ENCODE measurements around the gene DGKE. TPM values are rescaled to one million over a fixed set of nuclear protein-coding genes. Genes with fewer than 3 reads are reported as not detected.

The DGKE gene
- total RNA-seq, result 8.2 and 11.8 TPM in 2 replicates

GRCh38 chr17:56833809-56834379 lies at the start of gene DGKE, which contains the start of gene C17orf67:
Gene DGKE (plus strand): TSS chr17:56834151. CDS start chr17:56834796, 645 bp downstream.
Gene C17orf67 (minus strand): TSS chr17:56833920. CDS start chr17:56815810, 18,110 bp downstream.

GRCh38 chr17:56913867-56914580 lies 80.1 kb downstream of the DGKE start, which contains the start of gene TRIM25:
Gene TRIM25 (minus strand): TSS chr17:56914049. CDS start chr17:56913988, 61 bp downstream.

Other genes starting within 250 kb of the DGKE start
- gene NOG, start 240.5 kb upstream of the DGKE start, total RNA-seq, result 3.2 and 4.4 TPM in 2 replicates
- 1.0 and 1.2 TPM in 2 replicates for gene C17orf67, start 231 bp upstream of the DGKE start, total RNA-seq
- gene TRIM25, start 79.9 kb downstream of the DGKE start, total RNA-seq, result 23.3 and 24.3 TPM in 2 replicates
- 14.8 and 15.5 TPM in 2 replicates for gene COIL, start 126.9 kb downstream of the DGKE start, total RNA-seq
- gene SCPEP1, start 144.0 kb downstream of the DGKE start, total RNA-seq, result 23.8 and 36.2 TPM in 2 replicates